HepG2 (cell line): ENCODE results near the gene SPACDR. TPM values are rescaled to one million over a fixed set of nuclear protein-coding genes. Genes with fewer than 3 reads are reported as not detected.

ENCODE experiments used
- ARNT ChIP-seq: fragments of 450-650 bp; IDR thresholded peaks from 2 replicates; pipeline ENCODE4 v1.6.1; 2017
- CCAR2 ChIP-seq: fragments of 200-400 bp; formaldehyde crosslinking; optimal IDR thresholded peaks from 2 replicates; pipeline ENCODE3; 2018; ENCODE audit warnings: low read depth, mild to moderate bottlenecking, low read length, moderate library complexity
- GATAD2A ChIP-seq: IDR thresholded peaks from 2 replicates; pipeline ENCODE4 v1.6.1; 2016
- HOXA3 ChIP-seq: sonication (generic); formaldehyde crosslinking; IDR thresholded peaks from 2 replicates; pipeline ENCODE4 v1.5.0; 2020; ENCODE audit warnings: missing genetic modification reagents
- IKZF1 ChIP-seq: fragments of 450-650 bp; IDR thresholded peaks from 2 replicates; pipeline ENCODE4 v1.7.1; 2016
- KAT7 ChIP-seq: IDR thresholded peaks from 2 replicates; pipeline ENCODE4 v1.6.1; 2018; ENCODE audit warnings: borderline replicate concordance, missing compliant biosample characterization
- MIER2 ChIP-seq: IDR thresholded peaks from 2 replicates; pipeline ENCODE4 v1.6.1; 2016; ENCODE audit warnings: missing biosample characterization, missing genetic modification reagents
- NFE2 ChIP-seq: sonication (generic); formaldehyde crosslinking; IDR thresholded peaks from 2 replicates; pipeline ENCODE4 v1.4.0; 2020; ENCODE audit warnings: missing genetic modification reagents
- NRL ChIP-seq: sonication (generic); formaldehyde crosslinking; IDR thresholded peaks from 2 replicates; pipeline ENCODE4 v1.5.0; 2020; ENCODE audit warnings: missing genetic modification reagents, mild to moderate bottlenecking, moderate library complexity, borderline replicate concordance
- PHF5A ChIP-seq: IDR thresholded peaks from one replicate; pipeline ENCODE4 v1.6.1; 2018; ENCODE audit warnings: low read depth, missing genetic modification reagents; ENCODE audit not compliant: unreplicated experiment
- POLR2AphosphoS5 ChIP-seq: IDR thresholded peaks from 2 replicates; pipeline ENCODE4 v1.6.1; 2012; ENCODE audit warnings: low read depth, low read length
- SRF ChIP-seq: IDR thresholded peaks from 2 replicates; pipeline ENCODE4 v1.6.1; 2011; ENCODE audit warnings: mild to moderate bottlenecking, low read depth, low read length, moderate library complexity
- SYNCRIP ChIP-seq: fragments of 200-400 bp; formaldehyde crosslinking; IDR thresholded peaks from 2 replicates; pipeline ENCODE4 v1.6.1; 2018; ENCODE audit warnings: mild to moderate bottlenecking, low read depth, low read length; ENCODE audit not compliant: insufficient read depth
- TAF1 ChIP-seq: sonication (generic); formaldehyde crosslinking; IDR thresholded peaks from 2 replicates; pipeline ENCODE4 v1.4.0; 2020; ENCODE audit warnings: missing genetic modification reagents
- TEAD2 ChIP-seq: sonication (generic); formaldehyde crosslinking; IDR thresholded peaks from 2 replicates; pipeline ENCODE4 v1.9.0; 2021; ENCODE audit warnings: missing genetic modification reagents
- TEAD3 ChIP-seq: optimal IDR thresholded peaks from 2 replicates; pipeline ENCODE3; 2016; ENCODE audit warnings: borderline replicate concordance
- ZMAT5 ChIP-seq: sonication (generic); formaldehyde crosslinking; IDR thresholded peaks from 2 replicates; pipeline ENCODE4 v1.5.0; 2020; ENCODE audit warnings: mild to moderate bottlenecking, low read depth, missing genetic modification reagents, borderline replicate concordance
- ZNF224 ChIP-seq: sonication (generic); formaldehyde crosslinking; IDR thresholded peaks from 2 replicates; pipeline ENCODE4 v1.5.0; 2020; ENCODE audit warnings: mild to moderate bottlenecking, missing genetic modification reagents
- ZNF318 ChIP-seq: sonication (generic); formaldehyde crosslinking; IDR thresholded peaks from 2 replicates; pipeline ENCODE4 v1.4.0; 2020; ENCODE audit warnings: mild to moderate bottlenecking, missing genetic modification reagents
- ZNF558 ChIP-seq: sonication (generic); formaldehyde crosslinking; IDR thresholded peaks from 2 replicates; pipeline ENCODE4 v1.9.0; 2022; ENCODE audit warnings: mild to moderate bottlenecking, missing genetic modification reagents, borderline replicate concordance
- ZNF672 ChIP-seq: sonication (generic); formaldehyde crosslinking; IDR thresholded peaks from 2 replicates; pipeline ENCODE4 v1.8.1; 2022; ENCODE audit warnings: missing genetic modification reagents
- polyA plus RNA-seq, 8 experiments: library from polyadenylated mRNA; depleted of rRNA in 3 of 8; stranded (reverse) in 7 of 8; unstranded in 1 of 8; fragments of >200 nt; fragmentation: Illumina TruSeq in 4 of 8; extraction: Trizol in 4 of 8; gene quantifications; 2 replicates each; pipeline versions ENCODE4 v1.2.1 to v1.2.3, GENCODE V29; 2011 to 2016; ENCODE audit warnings: low read depth in 4 of 8, missing spikeins in 1 of 8, mixed read lengths in 1 of 8; ENCODE audit not compliant: insufficient read depth in 1 of 8
- total RNA-seq, 5 experiments: library from RNA; depleted of rRNA; stranded (reverse); fragments of >200 nt; fragmentation: Illumina TruSeq; extraction: Trizol; gene quantifications; 2 replicates each; pipeline ENCODE4 v1.2.3, GENCODE V29; 2016; ENCODE audit warnings: low read depth in 1 of 5

The SPACDR gene
- total and polyA plus RNA-seq, 2 of the 13 experiments (the other 11 are each of a cell fraction or from before 2014, with no cell fraction given): 0.41 TPM; not detected in 1

- TF ChIP-seq NFE2 (CRISPR knock-in tag): no peak
- TF ChIP-seq NRL (CRISPR knock-in tag): no peak
- no peak for TF ChIP-seq ZNF318 (CRISPR knock-in tag)
- peak; percentile 18; the same call in 1 of the 2 replicates for TF ChIP-seq POLR2AphosphoS5
- TF ChIP-seq MIER2: no peak
- TF ChIP-seq PHF5A (CRISPR knock-in tag): no peak
- TF ChIP-seq IKZF1: no peak
- no peak for TF ChIP-seq TEAD3 (CRISPR knock-in tag)
- no peak for TF ChIP-seq SRF
- no peak for TF ChIP-seq HOXA3
- no peak for TF ChIP-seq SYNCRIP
- TF ChIP-seq ARNT: no peak
- TF ChIP-seq ZMAT5 (CRISPR knock-in tag): no peak
- TF ChIP-seq GATAD2A (CRISPR knock-in tag): no peak
- TF ChIP-seq KAT7: 0 out of 2 replicates have a peak, but pooled peaks have one; percentile 39
- 0 out of 2 replicates have a peak, but pooled peaks have one; percentile 23 for TF ChIP-seq TAF1 (CRISPR knock-in tag)
- no peak for TF ChIP-seq ZNF224 (CRISPR knock-in tag)
- no peak for TF ChIP-seq ZNF672 (CRISPR knock-in tag)
- no peak for TF ChIP-seq TEAD2
- no peak for TF ChIP-seq ZNF558 (CRISPR knock-in tag)
- TF ChIP-seq CCAR2: no peak
Measured at GRCh38 chr7:100434297-100435144, 29.5 kb downstream of the SPACDR start (continued).
